22Rv1 (cell line): Measurements from ENCODE around the gene USH2A.

Experiments used
- CTCF ChIP-seq: fragments of 450-650 bp; IDR thresholded peaks from 2 replicates; pipeline ENCODE4 v1.5.1; 2017; ENCODE audit warnings: mild to moderate bottlenecking
- ZFX ChIP-seq: fragments of 450-650 bp; IDR thresholded peaks from 2 replicates; pipeline ENCODE4 v1.6.1; 2017; ENCODE audit warnings: antibody characterized with exemption, borderline replicate concordance

- TF ChIP-seq CTCF (no peak), ZFX (no peak)
Observed at GRCh38 chr1:215681041-215681440, 742.2 kb downstream of the USH2A start.
